Inflammatory macrophage (primary cell): ENCODE measurements around the gene MSANTD2.

Experiments used
- DNase-seq, 2 donors: peaks; one replicate each; pipeline ENCODE4 v3.0.0-alpha.2; 2020 to 2022

MSANTD2 gene

DNA sequence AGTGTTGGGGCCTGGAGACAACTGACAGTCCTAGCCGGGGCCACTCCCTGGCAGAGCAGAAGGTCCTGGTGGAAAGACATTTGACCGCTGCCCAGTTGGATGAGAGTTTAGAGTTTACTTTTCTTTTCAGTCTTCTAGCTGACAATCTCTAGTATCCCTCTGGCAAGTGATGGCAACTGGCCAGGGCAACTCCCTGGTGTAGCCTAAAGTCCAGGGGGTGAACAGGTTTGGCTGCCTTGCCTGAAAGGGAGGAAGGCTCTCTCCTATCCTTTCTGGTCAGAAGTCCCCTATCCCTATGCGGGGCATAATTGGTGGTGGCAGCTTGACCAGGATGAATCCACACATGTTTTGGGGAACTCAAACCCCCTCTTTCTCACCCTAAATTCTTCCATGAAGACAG lies 16.8 kb upstream of the MSANTD2 start:
- no peak for DNase-seq

DNA sequence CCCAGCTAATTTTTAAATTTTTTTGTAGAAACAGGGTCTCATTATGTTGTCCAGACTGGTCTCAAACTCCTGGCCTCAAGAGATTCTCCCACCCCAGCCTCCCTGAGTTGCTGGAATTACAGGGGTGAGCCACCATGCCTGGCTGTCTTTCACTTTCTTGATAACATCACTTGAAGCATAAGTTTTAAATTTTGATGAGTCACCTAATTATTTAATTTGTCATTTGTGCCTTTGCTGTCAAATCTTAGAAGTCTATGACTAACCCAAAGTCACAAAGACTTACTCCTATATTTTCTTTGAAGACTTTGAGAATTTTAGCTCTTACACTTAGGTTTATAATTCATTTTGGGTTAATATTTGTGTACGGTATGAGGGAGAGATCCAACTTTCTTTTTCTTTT lies 14.5 kb upstream of the MSANTD2 start:
- DNase-seq = no peak

DNA sequence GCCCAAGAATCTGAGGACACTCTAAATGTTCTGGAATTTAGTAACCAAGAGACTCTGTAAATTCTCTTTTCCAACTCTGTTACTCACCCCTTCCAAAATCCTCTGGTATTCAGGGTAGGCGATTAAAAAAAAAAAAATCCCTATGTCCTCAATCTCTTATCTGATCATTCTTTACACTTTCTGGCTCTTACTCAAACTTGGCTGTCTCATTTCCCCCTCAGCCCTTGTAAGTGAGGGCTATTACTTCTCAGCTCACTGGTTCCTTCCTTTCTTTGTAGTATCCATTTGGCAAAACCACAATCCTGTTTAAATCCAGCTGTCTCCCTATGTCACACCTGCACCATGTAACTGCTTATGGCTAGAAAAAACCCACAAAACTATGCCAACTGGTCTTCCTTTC lies 12.7 kb upstream of the MSANTD2 start:
- no peak for DNase-seq

DNA sequence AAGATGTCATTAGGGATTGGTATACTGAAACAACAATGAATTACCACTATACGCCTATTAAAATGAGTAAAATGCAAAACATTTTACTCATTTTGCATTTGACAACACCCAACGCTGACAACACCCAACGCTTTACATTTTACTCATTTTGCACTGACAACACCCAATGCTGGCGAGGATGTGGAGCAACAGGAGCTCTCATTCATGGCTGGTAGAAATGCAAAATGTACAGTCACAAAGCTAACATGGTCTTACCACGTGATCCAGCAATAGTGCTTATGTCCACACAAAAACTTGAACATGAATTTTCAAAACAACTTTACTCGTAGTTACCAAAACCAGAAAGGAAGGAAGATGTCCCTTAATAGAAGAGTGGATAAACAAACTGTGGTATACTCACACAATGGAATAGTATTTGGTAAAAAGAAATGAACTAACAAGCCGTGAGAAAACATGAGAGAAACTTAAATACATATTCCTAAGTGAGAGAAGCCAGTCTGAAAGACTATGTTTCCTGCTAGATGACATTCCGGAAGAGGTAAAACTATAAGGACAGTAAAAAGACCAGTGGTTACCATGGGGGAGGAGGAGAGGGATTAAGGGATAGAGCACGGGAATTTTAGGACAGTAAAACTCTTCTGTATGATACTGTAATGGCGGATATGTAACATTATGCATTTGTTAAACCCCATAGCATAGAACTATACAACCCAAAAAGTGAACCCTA lies 11.4 kb upstream of the MSANTD2 start:
- no peak for DNase-seq

DNA sequence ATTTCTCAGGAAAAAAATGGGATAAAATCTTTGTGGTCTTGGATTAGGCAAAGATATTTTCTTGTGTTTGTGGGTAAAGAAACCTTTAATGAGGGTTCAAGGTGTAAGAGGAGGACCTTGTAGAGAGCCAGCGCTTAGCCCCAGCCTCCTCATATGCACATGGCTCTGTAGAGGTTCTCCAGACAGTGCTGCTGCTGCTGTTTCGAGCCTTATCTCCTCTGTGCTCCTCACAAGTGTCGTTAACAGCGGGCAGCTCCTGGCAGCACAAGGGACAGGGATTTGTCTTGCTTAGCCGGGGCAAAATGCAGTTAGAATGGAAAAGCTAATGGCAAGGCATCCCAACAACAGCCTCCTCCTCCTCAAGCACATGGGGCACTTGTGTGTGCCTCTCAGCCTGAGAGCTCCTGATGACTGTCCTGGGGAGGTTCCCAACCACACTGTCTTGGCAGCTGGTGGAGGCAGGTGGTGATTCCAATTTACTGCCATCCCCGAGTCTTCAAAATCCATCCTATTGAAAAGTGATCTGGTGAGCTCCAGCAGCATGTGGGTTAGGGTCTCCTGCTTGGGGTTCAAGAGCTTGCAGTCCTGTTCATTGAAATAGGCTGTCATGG lies 7.6 kb upstream of the MSANTD2 start:
- DNase-seq = no peak

DNA sequence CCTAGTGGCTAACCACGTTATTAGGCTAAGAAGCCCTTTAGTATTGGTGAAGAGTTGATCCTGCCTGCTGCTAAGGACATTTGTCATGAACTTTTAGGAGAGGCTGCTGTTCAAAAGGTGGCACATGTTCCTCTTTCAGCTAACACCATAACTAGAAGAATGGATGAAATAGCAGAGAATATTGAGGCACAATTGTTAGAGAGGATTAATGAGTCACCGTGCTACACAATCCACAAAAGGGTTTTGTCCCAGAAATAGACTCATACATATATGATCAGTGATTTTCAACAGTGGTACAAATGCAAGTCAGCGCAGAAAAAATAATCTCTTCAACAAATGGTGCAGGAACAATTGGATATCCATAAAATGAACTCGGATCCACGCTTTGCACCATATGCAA lies 7.0 kb upstream of the MSANTD2 start:
- no peak for DNase-seq

DNA sequence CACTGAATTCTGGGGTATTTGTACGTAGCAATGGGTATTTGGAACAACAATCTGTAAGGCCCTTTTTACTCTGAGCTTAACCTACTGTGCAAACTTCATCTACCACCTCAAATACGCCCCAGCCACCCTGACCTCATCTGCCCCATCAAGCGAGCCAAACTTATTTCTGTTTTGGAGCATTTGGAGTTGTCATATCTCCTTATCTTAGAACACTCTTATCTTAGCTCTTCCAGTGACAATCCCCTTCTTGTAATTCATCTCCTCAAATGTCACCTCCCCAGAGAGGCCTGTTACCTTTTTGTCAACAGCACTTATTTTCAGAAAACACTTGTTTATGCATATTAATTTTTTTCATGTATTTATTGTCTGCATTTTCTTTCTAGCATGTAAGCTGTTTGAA lies 4.7 kb upstream of the MSANTD2 start:
- DNase-seq = no peak

DNA sequence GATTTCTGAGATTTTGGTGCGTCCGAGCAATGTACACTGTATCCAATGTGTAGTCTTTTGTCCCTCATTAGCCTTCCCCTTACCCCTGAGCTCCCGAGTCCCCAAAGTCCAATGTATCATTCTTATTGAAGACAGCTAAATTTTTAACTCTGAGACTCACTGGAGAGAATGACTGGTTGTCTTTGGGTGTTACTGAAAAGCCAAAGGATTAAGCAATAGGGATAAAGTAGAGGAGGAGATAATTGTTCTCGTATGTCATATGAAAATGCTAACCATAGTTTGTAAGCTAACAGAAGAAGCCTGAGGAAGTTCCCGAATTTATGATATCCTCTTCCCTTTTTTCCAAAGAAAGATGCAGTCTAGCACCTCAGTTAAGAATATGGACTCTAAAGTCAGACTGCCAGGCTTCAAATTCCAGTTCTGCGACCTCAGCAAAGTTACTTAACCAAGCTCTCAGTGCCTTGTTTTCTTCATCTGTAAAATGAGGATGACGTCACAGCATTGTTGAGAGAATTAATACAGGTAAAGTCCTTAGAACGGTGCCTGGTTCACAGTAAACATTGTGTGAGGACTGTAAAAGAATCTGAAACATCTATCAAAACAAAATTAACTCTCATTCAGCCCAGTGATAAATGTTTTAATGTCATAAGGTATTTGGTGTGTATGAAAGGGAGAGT lies 1.6 kb upstream of the MSANTD2 start:
- no peak for DNase-seq

DNA sequence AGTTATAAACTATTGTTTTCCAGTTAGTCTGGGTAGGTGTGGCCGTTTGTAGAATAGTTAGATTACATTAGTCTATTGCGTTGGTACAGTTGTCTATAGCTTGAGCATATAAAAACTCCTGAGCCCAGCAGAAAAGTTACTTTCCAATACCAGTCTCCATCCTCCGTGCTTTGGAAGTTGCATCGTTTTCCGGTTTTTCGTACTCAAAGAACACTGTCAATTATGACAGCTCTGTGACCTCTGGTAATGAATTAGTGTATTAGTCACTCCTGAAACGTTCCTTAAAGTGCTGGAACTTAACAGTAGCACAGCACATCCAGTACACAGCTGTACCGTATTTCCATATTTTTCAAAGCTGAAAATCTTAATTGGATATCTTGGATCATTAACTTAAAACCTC lies 808 bp upstream of the MSANTD2 start:
- DNase-seq = peak; percentile 44 to 46

DNA sequence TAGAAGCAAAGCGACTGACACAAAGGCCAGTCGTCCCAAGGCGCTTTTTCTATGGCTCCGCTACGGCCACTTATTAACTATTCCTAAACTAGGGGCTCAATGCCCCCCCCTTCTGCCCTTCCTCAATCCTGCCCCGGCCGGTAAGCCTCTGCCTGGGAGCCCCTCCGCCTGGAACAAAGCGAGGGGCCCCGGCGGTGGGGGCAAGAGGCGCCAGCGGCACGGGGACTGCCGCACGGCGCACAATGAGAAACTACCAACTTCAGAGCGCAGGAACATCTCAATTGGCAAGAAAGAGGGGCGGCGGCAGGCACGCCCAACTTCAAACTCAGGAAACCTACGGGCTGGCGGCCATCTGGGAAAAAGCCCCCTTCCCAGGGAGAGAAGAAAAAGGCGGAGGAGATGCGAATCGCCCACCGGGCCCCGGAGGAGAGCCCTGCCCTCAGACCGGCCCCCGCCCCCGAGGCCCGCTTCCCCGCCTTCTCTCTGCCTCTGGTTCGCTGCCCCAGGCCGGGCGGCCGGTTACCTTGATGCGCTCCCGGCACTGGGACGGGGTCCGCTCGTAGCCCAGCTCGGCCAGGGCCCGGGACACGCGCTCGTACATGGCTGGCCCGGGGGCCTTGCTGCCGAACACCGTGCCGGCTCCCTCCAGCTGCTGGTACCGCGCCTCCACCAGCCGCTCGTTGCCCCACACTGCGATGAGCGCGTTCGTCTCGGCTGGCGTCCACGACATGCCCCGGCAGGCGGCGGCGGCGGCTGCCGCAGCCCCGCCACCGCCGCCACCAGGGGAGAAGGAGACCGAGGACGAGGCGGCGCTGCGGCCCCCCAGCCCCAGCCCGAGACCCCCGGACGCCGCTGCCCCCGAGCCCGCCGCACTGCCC lies 619 bp downstream of the MSANTD2 start:
- peak; percentile 7 to 31 for DNase-seq

DNA sequence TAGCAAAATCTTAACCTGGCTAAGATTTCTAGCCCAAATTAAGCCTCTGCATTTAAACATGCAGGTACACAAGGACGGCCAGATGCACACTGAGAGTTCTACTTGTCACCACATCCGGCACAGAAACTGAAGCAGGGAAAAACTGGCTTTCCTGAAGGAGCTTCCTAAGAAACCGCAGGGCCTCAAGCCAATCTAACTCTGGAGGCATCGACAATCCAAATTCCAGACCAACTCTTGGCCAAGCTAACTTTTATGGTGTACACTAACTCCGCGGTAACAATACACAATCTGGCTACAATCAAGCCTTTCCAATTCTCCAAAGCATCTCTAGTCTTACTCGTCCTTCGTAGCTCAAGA lies 1.2 kb downstream of the MSANTD2 start:
- DNase-seq = no peak

DNA sequence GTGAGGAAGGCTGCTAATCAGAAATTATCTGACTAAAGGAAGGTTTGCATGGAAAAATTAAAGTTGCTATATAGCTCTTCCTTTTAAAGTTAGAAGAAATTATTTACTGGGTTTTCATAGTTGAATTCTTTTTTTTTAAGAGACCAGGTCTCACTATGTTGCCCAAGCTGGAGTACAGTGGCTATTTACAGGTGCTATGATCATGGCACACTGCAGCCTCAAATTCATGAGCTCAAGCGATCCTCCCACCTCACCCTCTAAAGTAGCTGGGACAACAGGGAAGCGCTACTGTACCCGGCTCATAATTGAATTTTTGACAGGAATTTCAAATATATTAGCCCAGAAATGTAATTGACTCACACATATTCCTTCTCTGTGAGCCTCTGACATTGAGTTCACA lies 3.9 kb downstream of the MSANTD2 start:
- DNase-seq = no peak

DNA sequence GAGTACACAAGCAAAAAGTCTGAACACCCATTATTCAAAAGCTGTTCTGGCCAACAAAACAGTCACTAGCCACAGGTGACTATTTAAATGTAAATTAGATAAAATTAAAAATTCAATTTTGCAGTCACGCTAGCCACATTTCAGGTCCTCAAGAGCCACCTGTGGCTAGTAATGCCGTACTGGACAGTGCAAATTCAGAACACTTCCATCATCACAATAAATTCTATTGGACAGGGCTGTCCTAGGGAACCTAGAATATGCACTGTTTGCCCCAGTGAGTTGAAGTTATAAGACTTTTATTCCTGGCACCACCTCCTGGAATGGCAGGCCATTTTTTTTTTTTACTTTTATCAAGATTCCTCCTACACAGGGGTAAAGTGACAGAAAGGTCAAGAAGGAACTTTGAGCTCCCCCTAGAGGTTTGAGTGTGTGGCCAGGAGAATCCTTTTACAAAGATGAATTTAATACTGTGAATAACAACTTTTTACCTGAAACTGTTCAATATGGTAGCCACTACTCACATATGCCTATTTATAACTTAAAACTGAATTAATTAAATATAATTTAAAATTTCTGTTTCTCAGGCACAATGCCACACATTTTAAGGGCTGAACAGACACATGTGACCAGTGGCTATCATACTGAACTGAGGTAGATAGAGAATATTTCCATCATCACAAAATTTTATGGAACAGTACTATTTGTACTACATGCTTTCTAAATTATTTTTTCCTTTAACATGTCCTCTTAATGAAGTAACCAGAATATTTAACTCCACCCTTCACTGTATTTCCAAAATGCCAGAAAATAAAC lies 6.5 kb downstream of the MSANTD2 start:
- DNase-seq = peak; percentile 71 to 75

DNA sequence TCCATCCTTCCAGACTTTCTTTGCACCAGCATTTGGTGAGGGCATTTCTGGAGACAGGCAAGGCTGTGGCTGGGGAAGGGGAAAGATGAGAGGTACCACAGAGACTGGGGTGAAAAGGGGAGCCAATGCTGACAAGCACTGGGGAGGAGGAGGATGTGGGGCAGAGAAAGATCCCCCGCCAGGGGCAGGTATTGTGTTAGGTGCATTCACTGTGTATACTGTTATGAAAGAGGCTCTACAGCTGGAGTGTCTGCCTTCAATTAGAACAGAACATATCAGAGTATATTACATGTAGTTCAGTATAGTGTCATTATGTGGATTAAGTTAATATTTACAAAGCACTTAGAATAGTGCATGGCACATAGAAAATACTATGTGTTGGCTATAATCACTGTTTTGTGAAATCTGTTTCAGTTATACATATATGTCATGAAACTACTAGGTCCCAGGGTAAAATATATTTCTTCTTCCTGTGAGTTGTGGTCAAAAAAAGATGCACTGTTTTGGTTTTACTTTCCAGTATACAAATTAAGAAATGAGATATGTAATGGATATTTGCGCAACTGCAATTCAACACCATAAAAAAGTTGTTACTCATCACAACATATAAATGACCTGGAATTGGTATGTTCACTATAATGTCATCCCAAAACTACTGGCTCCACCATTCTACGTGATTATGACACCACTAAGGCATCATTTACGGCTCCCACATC lies 8.4 kb downstream of the MSANTD2 start:
- peak in 1 of 2 donors; percentile 21 for DNase-seq

DNA sequence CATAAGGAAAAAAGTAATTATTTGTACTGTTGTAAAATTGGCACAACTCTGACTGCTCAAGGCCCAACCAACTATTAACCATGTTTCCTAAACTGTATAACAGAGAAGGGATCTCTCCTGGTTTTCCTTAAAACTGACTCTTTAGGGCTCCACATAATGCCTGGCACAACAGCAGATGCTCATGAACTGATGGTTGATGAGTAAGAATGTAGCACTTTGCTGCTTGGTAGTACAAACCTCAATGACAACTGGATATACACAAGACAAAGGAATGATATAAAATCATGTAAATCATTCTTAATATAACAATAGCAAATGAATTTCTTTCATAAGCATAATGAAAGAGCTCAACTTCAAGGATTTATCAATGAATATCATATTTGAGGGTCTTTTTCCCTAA lies 11.7 kb downstream of the MSANTD2 start:
- no peak for DNase-seq

DNA sequence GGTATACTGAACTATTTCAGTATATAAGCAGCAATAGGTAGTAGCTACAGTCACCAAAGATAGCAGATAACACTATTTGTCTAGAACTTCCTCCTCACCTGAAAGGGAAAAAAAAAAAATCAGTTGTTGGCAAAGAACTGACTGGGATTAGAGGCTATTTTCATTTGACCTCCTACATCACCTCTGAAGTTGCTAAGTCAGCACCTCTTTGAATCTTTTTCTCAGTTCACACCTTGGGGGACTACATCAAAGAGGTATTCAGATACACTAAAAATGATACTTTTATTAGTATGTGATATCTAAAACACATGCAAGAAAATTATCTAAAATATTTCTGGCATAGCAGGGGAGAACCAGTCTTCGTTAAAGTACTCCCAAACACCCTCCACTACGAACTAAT lies 16.2 kb downstream of the MSANTD2 start:
- no peak for DNase-seq

DNA sequence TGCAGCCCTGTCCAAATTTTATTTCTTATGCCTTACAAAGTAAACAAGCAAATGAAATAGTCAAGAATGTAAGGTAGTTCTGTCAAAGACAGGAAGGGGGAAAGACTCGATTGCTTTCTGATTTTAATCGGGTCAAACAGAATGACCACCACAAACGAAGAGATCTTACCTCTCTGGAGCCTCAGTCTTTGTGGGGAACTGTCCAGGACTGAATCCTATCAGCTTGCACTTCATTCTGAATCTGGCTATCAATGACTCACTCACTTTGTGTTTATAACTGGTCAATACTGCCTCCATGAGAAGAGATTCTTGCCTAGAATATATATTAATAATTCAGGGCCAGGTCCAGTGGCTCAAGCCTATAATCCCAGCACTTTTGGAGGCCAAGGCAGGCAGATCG lies 17.2 kb downstream of the MSANTD2 start:
- no peak for DNase-seq

DNA sequence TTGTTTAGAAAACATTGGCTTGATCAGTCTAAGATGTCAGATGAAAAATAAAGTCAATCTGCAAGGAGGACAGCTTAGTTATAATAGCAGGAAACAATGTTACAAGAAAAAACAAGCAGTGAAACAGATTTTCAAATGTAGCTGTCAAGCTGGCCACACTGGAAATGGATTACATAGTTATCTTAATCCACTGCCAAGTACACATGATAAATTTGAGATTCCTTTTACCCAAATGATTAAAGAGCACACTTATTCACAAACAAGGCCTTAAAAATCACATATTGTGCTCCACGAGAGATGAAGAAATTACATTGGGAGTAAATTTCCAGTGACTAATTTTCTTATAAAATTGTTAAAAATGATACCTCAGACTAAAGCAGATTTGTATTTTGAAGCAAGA lies 20.6 kb downstream of the MSANTD2 start:
- no peak for DNase-seq

DNA sequence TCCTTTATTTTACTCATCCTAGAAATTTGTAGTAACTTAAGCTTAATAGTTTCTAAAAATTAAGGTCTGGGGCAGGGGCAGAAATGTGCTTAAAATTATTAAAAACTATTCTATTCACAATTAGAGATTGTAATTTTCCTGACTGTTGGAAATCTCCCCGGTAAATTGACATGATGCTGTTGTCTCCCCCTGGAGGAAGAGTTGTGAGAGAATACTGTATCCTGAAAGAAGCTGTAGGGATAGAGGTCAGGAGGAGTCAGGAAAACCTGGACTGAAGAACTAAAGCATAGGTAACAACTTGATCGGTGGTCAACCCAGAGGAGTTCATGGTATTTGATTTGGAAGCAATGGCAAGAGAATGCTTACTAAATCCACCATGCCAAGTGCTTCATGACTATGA lies 21.9 kb downstream of the MSANTD2 start:
- no peak for DNase-seq

DNA sequence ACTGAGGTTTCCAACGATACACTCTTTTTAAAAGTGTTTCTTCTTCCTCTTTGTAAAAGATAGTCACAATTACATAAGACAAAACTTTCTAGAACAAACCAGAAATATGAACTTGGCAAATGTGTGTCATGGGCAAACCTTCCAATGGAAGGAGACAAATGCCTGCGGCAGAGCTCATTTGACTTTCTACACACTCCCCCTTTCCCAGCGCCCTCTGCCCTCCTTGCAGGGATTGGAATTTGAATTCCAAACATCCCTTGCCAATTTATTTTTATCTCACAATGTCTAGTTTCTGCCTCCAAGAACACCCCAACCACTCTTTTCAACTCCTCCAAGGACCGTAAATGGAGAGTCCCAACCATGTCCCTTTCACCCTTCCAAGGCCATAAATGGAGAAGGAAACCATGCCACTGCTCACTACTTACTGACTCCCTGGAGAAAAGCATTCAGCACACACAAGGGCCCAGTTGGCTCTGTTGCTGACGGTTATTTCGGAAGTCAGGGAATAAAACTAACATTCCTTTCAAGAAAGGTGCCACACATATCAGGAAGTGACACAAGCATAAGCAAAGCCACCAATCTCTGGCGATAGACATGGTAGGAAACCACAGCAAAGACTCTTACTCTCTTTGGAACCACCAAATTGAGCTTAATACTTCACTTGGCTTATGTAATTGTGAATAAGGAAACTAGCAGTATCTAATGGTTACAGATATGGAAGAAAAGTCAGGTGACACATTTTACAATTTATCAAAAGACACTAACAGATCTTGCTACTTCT lies 23.2 kb downstream of the MSANTD2 start:
- no peak for DNase-seq

DNA sequence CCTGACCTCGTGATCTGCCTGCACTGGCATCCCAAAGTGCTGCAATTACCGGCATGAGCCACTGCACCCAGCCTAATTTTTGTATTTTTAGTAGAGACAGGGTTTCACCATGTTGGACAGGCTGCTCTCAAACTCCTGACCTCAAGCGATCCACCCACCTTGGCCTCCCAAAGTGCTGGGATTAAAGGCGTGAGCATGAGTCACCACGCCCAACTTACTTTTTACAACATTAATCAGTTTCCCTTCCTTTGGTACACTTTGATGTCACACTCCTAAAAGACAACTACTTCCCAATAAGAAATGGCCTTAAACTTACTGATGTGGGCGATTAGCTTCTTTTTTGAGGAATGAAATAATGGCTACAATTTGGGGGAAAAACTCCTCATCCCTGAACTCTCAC lies 29.2 kb downstream of the MSANTD2 start:
- DNase-seq = peak; percentile 59 to 81
